Measurements from ENCODE around the gene ARID5B.

GRCh38 chr10:61987537-61987936 is 86.0 kb downstream of the ARID5B start:
- TF ChIP-seq POLR2A (IDR thresholded peaks at IDR 0.05; ENCODE audit: extremely low read depth, insufficient read length) (no peak), CTCF (IDR thresholded peaks at IDR 0.05; ENCODE audit: low read depth, low read length) (no peak), MYC (IDR thresholded peaks at IDR 0.05; ENCODE audit: low read depth, low read length) (no peak)
